Keratinocyte (primary cell): ENCODE data around the gene LRRC27.

ENCODE experiments used
- CTCF ChIP-seq, 3 experiments: IDR thresholded peaks in 1 of 3; conservative IDR thresholded peaks in 1 of 3; optimal IDR thresholded peaks in 1 of 3; 2 replicates in 2 of 3; 3 replicates in 1 of 3; pipeline versions ENCODE3 to v1.5.1; 2011; ENCODE audit warnings: low read length in 3 of 3, mild to moderate bottlenecking in 3 of 3, moderate library complexity in 2 of 3, control low read depth in 1 of 3, inconsistent platforms in 1 of 3; ENCODE audit not compliant: insufficient read depth in 2 of 3; ENCODE audit errors: extremely low read depth in 1 of 3
- EZH2 ChIP-seq: IDR thresholded peaks from one replicate; pipeline ENCODE4 v1.6.1; 2012; ENCODE audit warnings: inconsistent platforms, mild to moderate bottlenecking, low read length, moderate library complexity

GRCh38 chr10:132394936-132395703, 63.1 kb downstream of the LRRC27 start:
- TF ChIP-seq CTCF (optimal IDR thresholded peaks at IDR 0.05 in 1 of 3, IDR thresholded peaks at IDR 0.05 in 1 of 3, conservative IDR thresholded peaks at IDR 0.05 in 1 of 3; ENCODE audit: extremely low read depth in 1 of 3, insufficient read depth in 2 of 3, low read length in 3 of 3): no peak
- no peak for TF ChIP-seq EZH2
